HepG2 (cell line): ENCODE measurements around the gene SNX21. TPM values are rescaled to one million over a fixed set of nuclear protein-coding genes. Genes with fewer than 3 reads are reported as not detected.

ENCODE experiments used
- DNMT3B ChIP-seq: conservative IDR thresholded peaks from 2 replicates; pipeline ENCODE4 v1.6.1; 2016; ENCODE audit warnings: missing biosample characterization, control low read depth
- DR1 ChIP-seq: sonication (generic); formaldehyde crosslinking; IDR thresholded peaks from 2 replicates; pipeline ENCODE4 v1.8.0; 2021; ENCODE audit warnings: mild to moderate bottlenecking, missing genetic modification reagents, inconsistent platforms
- EHMT2 ChIP-seq: fragments of 200-600 bp; sonication (generic); IDR thresholded peaks from 2 replicates; pipeline ENCODE4 v1.7.0; 2017; ENCODE audit warnings: antibody characterized with exemption, low read depth, low read length, borderline replicate concordance
- FOXA3 ChIP-seq: IDR thresholded peaks from 2 replicates; pipeline ENCODE4 v1.6.1; 2016; ENCODE audit warnings: missing genetic modification reagents, missing compliant biosample characterization
- GABPB1 ChIP-seq: IDR thresholded peaks from 2 replicates; pipeline ENCODE4 v1.6.1; 2016; ENCODE audit warnings: mild to moderate bottlenecking, missing genetic modification reagents, moderate library complexity, missing compliant biosample characterization
- HDAC1 ChIP-seq: sonication (generic); formaldehyde crosslinking; IDR thresholded peaks from 2 replicates; pipeline ENCODE4 v1.5.1; 2020; ENCODE audit warnings: mild to moderate bottlenecking, missing genetic modification reagents
- HOXA7 ChIP-seq: sonication (generic); formaldehyde crosslinking; IDR thresholded peaks from 2 replicates; pipeline ENCODE4 v1.8.1; 2022; ENCODE audit warnings: mild to moderate bottlenecking, missing genetic modification reagents, moderate library complexity
- ISL2 ChIP-seq: sonication (generic); formaldehyde crosslinking; IDR thresholded peaks from 2 replicates; pipeline ENCODE4 v1.5.0; 2020; ENCODE audit warnings: missing genetic modification reagents
- SETDB1 ChIP-seq: sonication (generic); formaldehyde crosslinking; IDR thresholded peaks from 2 replicates; pipeline ENCODE4 v1.5.1; 2020; ENCODE audit warnings: missing genetic modification reagents, mild to moderate bottlenecking, borderline replicate concordance
- SNAPC2 ChIP-seq: sonication (generic); formaldehyde crosslinking; IDR thresholded peaks from 2 replicates; pipeline ENCODE4 v1.8.1; 2022; ENCODE audit warnings: mild to moderate bottlenecking, missing genetic modification reagents
- SP2 ChIP-seq: sonication (generic); formaldehyde crosslinking; IDR thresholded peaks from 2 replicates; pipeline ENCODE4 v1.5.1; 2020; ENCODE audit warnings: mild to moderate bottlenecking, missing genetic modification reagents
- SP4 ChIP-seq: sonication (generic); formaldehyde crosslinking; IDR thresholded peaks from 2 replicates; pipeline ENCODE4 v1.8.1; 2023; ENCODE audit warnings: mild to moderate bottlenecking, missing genetic modification reagents
- ZFP36L2 ChIP-seq: sonication (generic); formaldehyde crosslinking; IDR thresholded peaks from 2 replicates; pipeline ENCODE4 v1.4.0; 2020; ENCODE audit warnings: missing genetic modification reagents
- ZFX ChIP-seq: sonication (generic); formaldehyde crosslinking; IDR thresholded peaks from 2 replicates; pipeline ENCODE4 v1.4.0; 2020; ENCODE audit warnings: mild to moderate bottlenecking, low read depth, missing genetic modification reagents, moderate library complexity
- ZMYM2 ChIP-seq: sonication (generic); formaldehyde crosslinking; IDR thresholded peaks from 2 replicates; pipeline ENCODE4 v1.8.0; 2022; ENCODE audit warnings: mild to moderate bottlenecking, missing genetic modification reagents
- ZNF121 ChIP-seq: sonication (generic); formaldehyde crosslinking; IDR thresholded peaks from 2 replicates; pipeline ENCODE4 v1.5.0; 2020; ENCODE audit warnings: mild to moderate bottlenecking, missing genetic modification reagents
- ZNF207 ChIP-seq: fragments of 450-650 bp; IDR thresholded peaks from 2 replicates; pipeline ENCODE4 v1.6.1; 2016; ENCODE audit warnings: antibody characterized with exemption, borderline replicate concordance
- ZNF547 ChIP-seq: sonication (generic); formaldehyde crosslinking; IDR thresholded peaks from 2 replicates; pipeline ENCODE4 v1.5.1; 2020; ENCODE audit warnings: mild to moderate bottlenecking, missing genetic modification reagents
- ZNF766 ChIP-seq: sonication (generic); formaldehyde crosslinking; IDR thresholded peaks from 2 replicates; pipeline ENCODE4 v1.5.0; 2020; ENCODE audit warnings: missing genetic modification reagents, borderline replicate concordance
- ZNF891 ChIP-seq: sonication (generic); formaldehyde crosslinking; IDR thresholded peaks from 2 replicates; pipeline ENCODE4 v1.5.0; 2020; ENCODE audit warnings: mild to moderate bottlenecking, missing genetic modification reagents
- polyA plus RNA-seq, 8 experiments: library from polyadenylated mRNA; depleted of rRNA in 3 of 8; stranded (reverse) in 7 of 8; unstranded in 1 of 8; fragments of >200 nt; fragmentation: Illumina TruSeq in 4 of 8; extraction: Trizol in 4 of 8; gene quantifications; 2 replicates each; pipeline versions ENCODE4 v1.2.1 to v1.2.3, GENCODE V29; 2011 to 2016; ENCODE audit warnings: low read depth in 4 of 8, missing spikeins in 1 of 8, mixed read lengths in 1 of 8; ENCODE audit not compliant: insufficient read depth in 1 of 8
- total RNA-seq, 5 experiments: library from RNA; depleted of rRNA; stranded (reverse); fragments of >200 nt; fragmentation: Illumina TruSeq; extraction: Trizol; gene quantifications; 2 replicates each; pipeline ENCODE4 v1.2.3, GENCODE V29; 2016; ENCODE audit warnings: low read depth in 1 of 5
- TF ChIP-seq, protein P1 (sequence below): sonication (generic); formaldehyde crosslinking; IDR thresholded peaks from 2 replicates; pipeline ENCODE4 v1.4.0; 2020; ENCODE audit warnings: mild to moderate bottlenecking, missing genetic modification reagents, borderline replicate concordance
- TF ChIP-seq, protein P2 (sequence below): sonication (generic); formaldehyde crosslinking; IDR thresholded peaks from 2 replicates; pipeline ENCODE4 v1.4.0; 2020; ENCODE audit warnings: missing genetic modification reagents
- TF ChIP-seq, protein P3 (sequence below): sonication (generic); formaldehyde crosslinking; conservative IDR thresholded peaks from 2 replicates; pipeline ENCODE4 v1.8.0; 2022; ENCODE audit warnings: missing genetic modification reagents
- TF ChIP-seq, protein P4 (sequence below): IDR thresholded peaks from 2 replicates; pipeline ENCODE4 v1.6.1; 2016; ENCODE audit warnings: control low read depth

The SNX21 gene
- total and polyA plus RNA-seq, 2 of the 13 experiments (the other 11 are each of a cell fraction or from before 2014, with no cell fraction given): 7.7 to 12.8 TPM

GRCh38 chr20:45812157-45813005 lies 21.2 kb upstream of the SNX21 start, which contains the start of gene UBE2C (continued):
- TF ChIP-seq, protein P1, sequence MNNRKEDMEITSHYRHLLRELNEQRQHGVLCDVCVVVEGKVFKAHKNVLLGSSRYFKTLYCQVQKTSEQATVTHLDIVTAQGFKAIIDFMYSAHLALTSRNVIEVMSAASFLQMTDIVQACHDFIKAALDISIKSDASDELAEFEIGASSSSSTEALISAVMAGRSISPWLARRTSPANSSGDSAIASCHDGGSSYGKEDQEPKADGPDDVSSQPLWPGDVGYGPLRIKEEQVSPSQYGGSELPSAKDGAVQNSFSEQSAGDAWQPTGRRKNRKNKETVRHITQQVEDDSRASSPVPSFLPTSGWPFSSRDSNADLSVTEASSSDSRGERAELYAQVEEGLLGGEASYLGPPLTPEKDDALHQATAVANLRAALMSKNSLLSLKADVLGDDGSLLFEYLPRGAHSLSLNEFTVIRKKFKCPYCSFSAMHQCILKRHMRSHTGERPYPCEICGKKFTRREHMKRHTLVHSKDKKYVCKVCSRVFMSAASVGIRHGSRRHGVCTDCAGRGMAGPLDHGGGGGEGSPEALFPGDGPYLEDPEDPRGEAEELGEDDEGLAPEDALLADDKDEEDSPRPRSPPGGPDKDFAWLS (CRISPR knock-in tag): 0 out of 2 replicates have a peak, but pooled peaks have one; percentile 3
- TF ChIP-seq ZFP36L2 (no peak; the same call in 1 of the 2 replicates), SP2 (CRISPR knock-in tag) (peak; percentile 94), ISL2 (0 out of 2 replicates have a peak, but pooled peaks have one; percentile 22), EHMT2 (0 out of 2 replicates have a peak, but pooled peaks have one; percentile 24), SP4 (CRISPR knock-in tag) (peak; percentile 72), SETDB1 (no peak), ZNF207 (no peak), ZNF121 (no peak), ZMYM2 (peak; percentile 91), HDAC1 (CRISPR knock-in tag) (peak; percentile 95), ZNF891 (CRISPR knock-in tag) (peak; percentile 64; the same call in 1 of the 2 replicates), ZNF766 (peak; percentile 92), DNMT3B (CRISPR knock-in tag) (no peak), ZNF547 (0 out of 2 replicates have a peak, but pooled peaks have one; percentile 22), DR1 (CRISPR knock-in tag) (peak; percentile 71), FOXA3 (CRISPR knock-in tag) (no peak), SNAPC2 (CRISPR knock-in tag) (peak; percentile 83), HOXA7 (CRISPR knock-in tag) (peak; percentile 22; the same call in 1 of the 2 replicates), ZFX (CRISPR knock-in tag) (peak; percentile 94), GABPB1 (CRISPR knock-in tag) (peak; percentile 63)
- TF ChIP-seq, protein P2, sequence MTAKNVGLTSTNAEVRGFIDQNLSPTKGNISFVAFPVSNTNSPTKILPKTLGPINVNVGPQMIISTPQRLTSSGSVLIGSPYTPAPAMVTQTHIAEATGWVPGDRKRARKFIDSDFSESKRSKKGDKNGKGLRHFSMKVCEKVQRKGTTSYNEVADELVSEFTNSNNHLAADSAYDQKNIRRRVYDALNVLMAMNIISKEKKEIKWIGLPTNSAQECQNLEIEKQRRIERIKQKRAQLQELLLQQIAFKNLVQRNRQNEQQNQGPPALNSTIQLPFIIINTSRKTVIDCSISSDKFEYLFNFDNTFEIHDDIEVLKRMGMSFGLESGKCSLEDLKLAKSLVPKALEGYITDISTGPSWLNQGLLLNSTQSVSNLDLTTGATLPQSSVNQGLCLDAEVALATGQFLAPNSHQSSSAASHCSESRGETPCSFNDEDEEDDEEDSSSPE (CRISPR knock-in tag): peak; percentile 99
- TF ChIP-seq, protein P3, sequence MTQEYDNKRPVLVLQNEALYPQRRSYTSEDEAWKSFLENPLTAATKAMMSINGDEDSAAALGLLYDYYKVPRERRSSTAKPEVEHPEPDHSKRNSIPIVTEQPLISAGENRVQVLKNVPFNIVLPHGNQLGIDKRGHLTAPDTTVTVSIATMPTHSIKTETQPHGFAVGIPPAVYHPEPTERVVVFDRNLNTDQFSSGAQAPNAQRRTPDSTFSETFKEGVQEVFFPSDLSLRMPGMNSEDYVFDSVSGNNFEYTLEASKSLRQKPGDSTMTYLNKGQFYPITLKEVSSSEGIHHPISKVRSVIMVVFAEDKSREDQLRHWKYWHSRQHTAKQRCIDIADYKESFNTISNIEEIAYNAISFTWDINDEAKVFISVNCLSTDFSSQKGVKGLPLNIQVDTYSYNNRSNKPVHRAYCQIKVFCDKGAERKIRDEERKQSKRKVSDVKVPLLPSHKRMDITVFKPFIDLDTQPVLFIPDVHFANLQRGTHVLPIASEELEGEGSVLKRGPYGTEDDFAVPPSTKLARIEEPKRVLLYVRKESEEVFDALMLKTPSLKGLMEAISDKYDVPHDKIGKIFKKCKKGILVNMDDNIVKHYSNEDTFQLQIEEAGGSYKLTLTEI: peak; percentile 59; the same call in 1 of the 2 replicates
- TF ChIP-seq, protein P4, sequence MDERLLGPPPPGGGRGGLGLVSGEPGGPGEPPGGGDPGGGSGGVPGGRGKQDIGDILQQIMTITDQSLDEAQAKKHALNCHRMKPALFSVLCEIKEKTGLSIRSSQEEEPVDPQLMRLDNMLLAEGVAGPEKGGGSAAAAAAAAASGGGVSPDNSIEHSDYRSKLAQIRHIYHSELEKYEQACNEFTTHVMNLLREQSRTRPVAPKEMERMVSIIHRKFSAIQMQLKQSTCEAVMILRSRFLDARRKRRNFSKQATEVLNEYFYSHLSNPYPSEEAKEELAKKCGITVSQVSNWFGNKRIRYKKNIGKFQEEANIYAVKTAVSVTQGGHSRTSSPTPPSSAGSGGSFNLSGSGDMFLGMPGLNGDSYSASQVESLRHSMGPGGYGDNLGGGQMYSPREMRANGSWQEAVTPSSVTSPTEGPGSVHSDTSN: peak; percentile 90
